Stimulated activated CD4-positive, alpha-beta T cell treated with anti-CD3 and anti-CD28 coated beads, Interleukin-4, amount 100 ng/mL, for 24 hours (primary cell): ENCODE data around the gene ELP2.

Experiments used
- DNase-seq: peaks from one replicate; pipeline ENCODE4 v3.0.0-alpha.2; 2020

The ELP2 gene

GRCh38 chr18:36124841-36125240 lies 4.9 kb upstream of the ELP2 start:
- DNase-seq = no peak

DNA sequence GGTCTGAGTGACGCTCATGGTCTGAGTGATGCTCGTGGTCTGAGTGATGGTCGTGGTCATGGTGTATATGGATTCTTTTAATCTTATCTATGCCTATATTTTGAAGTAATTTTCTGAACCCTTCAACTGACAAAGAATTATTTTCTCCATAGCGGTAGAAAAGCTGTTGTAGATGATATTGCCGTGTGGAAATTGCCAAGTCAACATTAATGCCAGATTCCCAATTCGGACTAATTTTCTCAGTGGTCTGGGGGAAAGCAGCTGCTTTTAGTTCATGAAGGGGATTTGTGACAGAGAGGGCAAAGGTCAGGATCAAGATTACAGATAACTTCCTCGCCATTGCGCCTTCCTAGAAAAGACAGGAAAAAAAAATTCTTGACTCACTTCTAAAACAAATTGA lies 3.0 kb upstream of the ELP2 start:
- DNase-seq = no peak

GRCh38 chr18:36127836-36128529 lies 1.7 kb upstream of the ELP2 start:
- DNase-seq = no peak

DNA sequence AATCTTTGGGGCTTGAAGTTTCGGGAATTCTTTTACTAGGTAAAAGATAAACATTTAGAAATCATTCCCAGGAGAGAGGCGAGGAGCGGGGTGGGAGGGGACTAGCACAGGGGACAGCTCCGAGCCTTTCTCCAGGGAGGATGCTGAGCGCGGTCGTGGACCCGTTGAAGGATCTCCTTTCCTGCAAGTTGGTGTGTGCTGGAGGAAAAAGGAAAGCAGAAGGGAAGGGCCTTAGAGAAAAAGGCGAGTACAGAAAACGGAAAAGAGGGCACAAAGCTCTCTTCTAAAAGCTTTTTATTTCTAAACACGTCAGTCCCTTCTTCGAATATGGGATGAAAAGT lies 1.2 kb upstream of the ELP2 start:
- DNase-seq = peak; percentile 13

GRCh38 chr18:36128907-36129299 lies 796 bp upstream of the ELP2 start:
- DNase-seq = no peak

- DNase-seq = no peak
These were observed 536 bp downstream of the ELP2 start for GRCh38 chr18:36130039-36130831.

DNA sequence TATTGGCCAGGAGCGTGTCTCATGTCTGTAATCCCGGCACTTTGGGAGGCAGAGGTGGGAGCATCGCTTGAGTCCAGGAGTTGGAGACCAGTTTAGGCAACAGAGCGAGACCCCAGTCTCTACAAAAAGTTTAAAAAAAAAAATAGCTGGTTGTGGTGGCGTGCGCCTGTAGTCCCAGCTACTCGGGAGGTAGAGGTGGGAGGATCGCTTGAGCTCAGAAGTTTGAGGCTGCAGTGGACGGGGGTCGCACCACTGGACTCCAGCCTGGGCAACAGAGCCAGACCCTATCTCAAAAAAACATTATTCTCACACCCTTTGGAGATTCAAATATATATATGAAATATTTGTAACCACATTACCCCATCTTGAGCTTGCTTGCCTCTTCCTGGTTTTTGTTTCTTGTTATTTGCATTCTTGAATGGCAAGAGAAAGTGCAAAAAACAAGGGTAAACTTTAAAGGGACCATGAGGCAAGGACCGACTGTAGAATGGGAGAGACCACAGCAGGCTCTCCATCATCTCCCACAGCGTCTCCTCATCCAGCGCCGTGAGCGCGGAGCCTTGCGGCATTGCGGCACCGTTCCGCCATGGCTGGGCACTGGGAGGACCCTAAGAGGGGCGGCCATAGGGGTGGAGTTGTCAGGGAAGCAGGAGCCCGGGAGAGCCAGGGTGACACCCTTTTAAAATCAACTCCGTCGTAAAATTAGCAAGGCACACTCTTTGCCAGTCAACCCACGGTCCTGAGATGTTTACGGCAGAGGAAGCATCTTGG lies 1.4 kb downstream of the ELP2 start:
- no peak for DNase-seq

GRCh38 chr18:36131692-36132483 lies 2.2 kb downstream of the ELP2 start:
- no peak for DNase-seq

DNA sequence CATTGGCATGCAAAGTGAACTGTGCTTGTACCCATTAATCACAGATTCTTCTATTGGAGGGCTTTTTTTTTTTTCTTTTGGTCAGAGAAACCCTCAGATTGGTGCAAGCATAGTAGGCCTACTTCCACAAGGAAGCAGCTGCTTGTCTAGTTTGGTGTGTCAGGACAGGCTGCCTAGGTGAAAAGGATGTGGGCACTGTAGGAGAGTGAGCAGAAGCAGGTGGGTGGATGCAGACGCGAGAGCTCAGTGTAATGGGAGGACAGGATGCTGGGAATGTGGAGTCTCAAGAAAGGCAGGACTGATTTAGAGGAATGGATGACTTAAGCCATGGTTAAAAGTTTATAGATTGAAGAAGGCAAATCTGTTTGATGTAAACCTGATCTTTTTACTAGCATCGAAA lies 3.1 kb downstream of the ELP2 start:
- DNase-seq = no peak

- no peak for DNase-seq
These were observed 5.6 kb downstream of the ELP2 start for GRCh38 chr18:36135264-36135663.

GRCh38 chr18:36139245-36139644 lies 9.5 kb downstream of the ELP2 start:
- no peak for DNase-seq

DNA sequence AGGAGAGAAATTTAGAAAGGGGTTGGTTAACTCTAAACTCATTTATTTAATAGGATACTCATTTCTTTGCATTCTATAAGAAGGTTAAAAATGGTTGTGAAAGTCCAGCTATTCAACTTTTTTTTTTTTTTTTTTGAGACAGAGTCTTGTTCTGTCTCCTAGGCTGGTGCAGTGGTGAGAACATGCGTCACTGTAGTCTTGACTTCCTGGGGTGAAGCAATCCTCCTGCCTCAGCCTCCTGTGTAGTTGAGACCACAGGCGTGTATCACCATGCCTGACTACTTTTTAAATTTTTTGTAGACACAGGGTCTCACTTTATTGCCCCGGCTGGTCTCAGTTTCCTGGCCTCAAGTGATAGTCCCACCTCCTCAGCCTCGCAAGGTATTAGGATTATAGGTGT lies 11.9 kb downstream of the ELP2 start:
- no peak for DNase-seq

GRCh38 chr18:36142751-36143150 lies 13.1 kb downstream of the ELP2 start:
- DNase-seq = no peak

- no peak for DNase-seq
These were observed 13.7 kb downstream of the ELP2 start for GRCh38 chr18:36143391-36143790.

GRCh38 chr18:36149514-36150289 lies 20.0 kb downstream of the ELP2 start:
- no peak for DNase-seq

DNA sequence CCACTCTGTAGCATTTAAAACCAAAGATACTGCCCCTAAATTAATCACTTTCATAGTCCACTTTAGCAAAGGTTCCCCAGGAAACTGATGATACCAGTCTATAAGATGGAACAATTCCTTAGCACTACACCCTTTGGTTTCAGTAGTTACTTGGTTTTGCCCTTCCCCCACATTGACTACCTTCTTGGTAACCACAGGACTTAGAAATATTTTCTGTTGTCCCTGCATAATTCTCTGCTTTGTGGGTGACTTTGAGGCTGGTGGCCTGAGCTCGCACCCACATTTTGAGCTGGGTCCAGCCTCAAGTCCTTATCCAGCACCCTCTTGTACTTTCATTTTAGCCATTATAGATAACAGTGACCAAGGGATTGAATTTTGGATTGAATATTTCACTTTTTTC lies 23.1 kb downstream of the ELP2 start:
- DNase-seq = no peak

GRCh38 chr18:36153203-36153602 lies 23.5 kb downstream of the ELP2 start:
- DNase-seq = no peak

DNA sequence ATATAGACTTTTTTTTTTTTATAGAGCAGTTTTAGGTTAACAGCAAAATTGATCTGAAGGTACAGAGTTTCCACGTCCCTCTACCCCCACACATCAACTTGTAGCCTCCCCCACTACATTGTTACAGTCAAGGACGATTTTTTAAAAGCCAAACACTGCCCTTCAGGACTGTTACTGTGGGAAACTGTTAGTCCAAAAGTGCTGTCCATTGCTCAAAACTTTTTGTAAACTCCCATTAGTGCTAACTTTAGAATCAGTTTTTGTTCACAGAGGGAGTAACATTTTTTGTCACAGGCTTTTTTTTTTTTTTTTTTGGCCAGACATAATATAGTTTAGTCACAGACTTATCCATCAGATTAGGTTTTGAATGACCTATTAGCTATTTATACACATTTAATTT lies 24.1 kb downstream of the ELP2 start:
- DNase-seq = no peak

DNA sequence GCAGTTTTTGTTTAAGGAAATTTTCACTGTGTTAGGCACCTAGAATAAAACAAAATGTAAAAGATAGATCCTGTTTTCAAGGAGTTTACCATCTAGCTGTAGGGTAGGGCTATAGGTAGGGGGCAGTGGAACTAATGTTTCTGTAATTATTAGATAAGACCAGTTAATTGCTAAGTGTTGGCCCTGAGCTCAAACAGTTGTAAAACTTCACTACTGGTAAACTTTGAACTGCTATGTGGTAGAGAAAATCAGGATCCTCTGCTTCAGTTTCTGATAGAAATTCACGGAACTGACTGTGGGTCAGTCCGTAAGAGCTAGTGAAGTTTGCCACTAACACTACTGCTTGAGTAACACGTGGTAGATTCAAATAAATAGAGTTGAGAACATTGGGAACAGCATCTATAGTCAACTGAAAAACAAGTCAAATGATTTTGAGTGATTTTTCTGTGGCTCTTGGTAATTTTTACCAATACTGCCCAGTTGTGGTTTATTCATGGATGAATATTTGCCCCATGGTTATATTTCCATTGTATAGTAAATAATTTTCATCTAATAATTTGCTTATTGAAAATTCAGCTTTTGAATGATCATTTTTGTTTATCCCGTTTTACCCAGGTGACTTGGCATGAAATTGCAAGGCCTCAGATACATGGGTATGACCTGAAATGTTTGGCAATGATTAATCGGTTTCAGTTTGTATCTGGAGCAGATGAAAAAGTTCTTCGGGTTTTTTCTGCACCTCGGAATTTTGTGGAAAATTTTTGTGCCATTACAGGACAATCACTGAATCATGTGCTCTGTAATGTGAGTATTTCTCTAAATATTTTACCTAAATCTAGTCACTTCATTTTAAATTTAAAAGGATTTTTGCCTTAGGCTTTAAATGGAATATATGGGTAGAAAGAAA lies 26.4 kb downstream of the ELP2 start:
- no peak for DNase-seq

DNA sequence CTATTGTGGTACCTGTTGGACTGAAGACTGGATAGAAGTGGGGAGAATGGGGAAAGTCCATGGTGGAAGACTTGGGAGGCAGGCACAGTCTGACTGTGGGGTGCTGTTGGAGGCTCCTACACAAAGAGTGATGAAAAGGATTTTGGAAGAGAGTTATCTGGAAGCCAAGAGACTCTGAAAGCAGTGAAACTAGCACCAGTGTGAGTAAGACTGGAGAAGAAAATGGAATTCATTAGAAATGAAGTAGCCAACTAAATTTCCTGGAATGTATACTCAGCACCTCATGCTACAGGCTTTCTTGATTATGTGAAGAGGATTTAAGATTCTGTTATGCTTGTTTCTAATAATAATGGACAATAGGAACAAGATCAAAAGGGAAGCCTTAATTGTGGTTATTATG lies 27.7 kb downstream of the ELP2 start:
- DNase-seq = no peak

DNA sequence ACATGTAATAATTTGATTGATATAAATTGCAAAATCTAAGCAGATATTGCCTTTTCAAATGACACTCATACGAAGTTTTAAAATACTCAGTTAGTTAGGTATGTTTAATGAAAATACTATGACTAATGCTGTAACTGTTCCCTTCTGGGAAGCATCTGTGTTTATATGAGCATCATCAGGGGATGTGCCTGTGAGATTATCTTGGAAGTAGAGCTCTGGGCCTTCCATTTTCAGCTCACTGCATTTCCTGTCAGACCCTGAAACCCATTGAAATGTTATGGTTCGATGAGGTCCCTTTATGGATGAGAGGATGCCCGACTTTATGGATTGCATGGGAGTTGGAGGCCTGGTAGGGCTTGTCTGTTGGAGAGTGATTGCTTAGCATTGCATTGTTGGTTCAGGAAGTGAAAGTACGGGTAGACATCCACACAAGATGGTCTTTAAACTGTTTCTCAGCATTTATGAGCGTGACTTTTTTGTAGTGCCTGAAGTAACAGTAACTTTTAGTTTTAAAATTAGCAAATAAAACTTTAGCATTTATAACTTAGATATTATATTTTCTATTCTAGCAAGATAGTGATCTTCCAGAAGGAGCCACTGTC lies 28.7 kb downstream of the ELP2 start:
- no peak for DNase-seq
